Fibroblast of lung (primary cell): ENCODE results near the gene JPH3. TPM values are rescaled to one million over a fixed set of nuclear protein-coding genes. Genes with fewer than 3 reads are reported as not detected.

Source experiments
- DNase-seq, 2 donors: peaks; one replicate each; pipeline versions ENCODE4 v3.0.0 to v3.0.0-alpha.2; 2010; ENCODE audit warnings: low read depth in 2 of 2
- H2AFZ ChIP-seq: 2 replicates; pipeline ENCODE4 v1.5.1; 2012; ENCODE audit warnings: low read length, control low read depth, inconsistent platforms
- H3K27ac ChIP-seq: 2 replicates; pipeline ENCODE4 v1.5.1; 2011; ENCODE audit warnings: low read length, control low read depth; ENCODE audit not compliant: insufficient read depth
- H3K27me3 ChIP-seq: 2 replicates; pipeline ENCODE4 v1.5.1; 2011; ENCODE audit warnings: mild to moderate bottlenecking, low read length; ENCODE audit not compliant: control insufficient read depth, insufficient read depth
- H3K36me3 ChIP-seq: 2 replicates; pipeline ENCODE4 v1.5.1; 2011; ENCODE audit warnings: low read length; ENCODE audit not compliant: control insufficient read depth, insufficient read depth
- H3K4me1 ChIP-seq: 2 replicates; pipeline ENCODE4 v1.5.1; 2011; ENCODE audit warnings: low read length; ENCODE audit not compliant: control insufficient read depth, insufficient read depth; ENCODE audit errors: extremely low read depth
- H3K4me2 ChIP-seq: 2 replicates; pipeline ENCODE4 v1.5.1; 2011; ENCODE audit warnings: low read length, control low read depth; ENCODE audit not compliant: insufficient read depth; ENCODE audit errors: extremely low read depth
- H3K4me3 ChIP-seq, 4 experiments: fragments of 200-600 bp in 1 of 4; sonication (generic) in 1 of 4; replicated peaks in 1 of 4; 2 replicates each; pipeline ENCODE4 v1.5.1; 2011 to 2016; ENCODE audit warnings: low read length in 4 of 4, low read depth in 3 of 4, mild to moderate bottlenecking in 3 of 4, control low read depth in 2 of 4, inconsistent platforms in 1 of 4, mixed read lengths in 1 of 4; ENCODE audit not compliant: insufficient read depth in 1 of 4; ENCODE audit errors: control extremely low read depth in 1 of 4
- H3K79me2 ChIP-seq: 2 replicates; pipeline ENCODE4 v1.5.1; 2012; ENCODE audit warnings: mild to moderate bottlenecking, low read length, inconsistent platforms; ENCODE audit not compliant: control insufficient read depth, insufficient read depth
- H3K9ac ChIP-seq: 2 replicates; pipeline ENCODE4 v1.5.1; 2011; ENCODE audit warnings: mild to moderate bottlenecking, low read length, control low read depth; ENCODE audit not compliant: insufficient read depth
- H3K9me3 ChIP-seq: 2 replicates; pipeline ENCODE4 v1.5.1; 2012; ENCODE audit warnings: low read depth, low read length; ENCODE audit not compliant: control insufficient read depth, insufficient read depth
- H4K20me1 ChIP-seq: 2 replicates; pipeline ENCODE4 v1.5.1; 2011; ENCODE audit warnings: low read length; ENCODE audit not compliant: control insufficient read depth, insufficient read depth; ENCODE audit errors: extremely low read depth
- EZH2 ChIP-seq: IDR thresholded peaks from 2 replicates; pipeline ENCODE4 v1.5.1; 2012; ENCODE audit warnings: low read length, control low read depth, mild to moderate bottlenecking; ENCODE audit errors: missing control alignments
- polyA plus RNA-seq, 2 donors: library from polyadenylated mRNA; depleted of rRNA in 1 of 2; stranded (reverse) in 1 of 2; unstranded in 1 of 2; fragments of >200 nt; gene quantifications; 2 replicates each; pipeline ENCODE4 v1.2.1, GENCODE V29; 2011 to 2012; ENCODE audit warnings: missing spikeins in 1 of 2
- total RNA-seq: library from RNA; depleted of rRNA; stranded (reverse); fragments of >200 nt; gene quantifications from 2 replicates; pipeline ENCODE4 v1.2.1, GENCODE V29; 2014
- TF ChIP-seq, protein P1 (sequence below), 2 donors: IDR thresholded peaks in 1 of 2; conservative IDR thresholded peaks in 1 of 2; 1 replicate in 1 of 2; 2 replicates in 1 of 2; pipeline ENCODE4 v1.5.1; 2011 to 2012; ENCODE audit warnings: low read length in 2 of 2, control low read depth in 1 of 2, inconsistent platforms in 1 of 2, low read depth in 1 of 2, mild to moderate bottlenecking in 1 of 2

The JPH3 gene
- total and polyA plus RNA-seq, 2 donors (not counting 1 experiment from before 2014, with no cell fraction given), result 0.01 TPM; not detected in 1

DNA sequence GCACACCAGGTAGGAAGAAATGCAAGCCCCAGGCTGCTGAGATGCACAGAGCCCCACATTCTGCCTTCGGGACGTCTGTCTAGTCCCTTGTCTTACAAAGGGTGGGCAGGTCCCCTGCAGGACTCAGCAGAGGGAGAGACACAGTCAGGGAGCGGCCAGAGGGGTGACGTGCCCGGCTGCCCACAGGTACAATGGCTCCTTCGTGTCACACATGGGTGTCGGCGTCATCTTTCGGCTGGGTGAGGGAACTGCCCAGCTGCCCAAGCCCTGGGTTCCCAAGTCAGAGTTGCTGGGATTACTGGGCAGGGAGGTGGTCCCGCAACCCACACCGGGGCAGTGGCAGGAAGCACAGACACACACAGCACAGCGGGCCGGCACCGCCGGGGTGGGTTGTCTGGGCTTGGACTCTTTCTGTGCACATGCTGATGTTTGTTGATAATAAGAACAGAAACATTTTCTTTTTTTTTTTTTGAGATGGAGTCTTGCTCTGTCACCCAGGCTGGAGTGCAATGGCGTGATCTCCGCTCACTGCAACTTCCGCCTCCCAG, 80.6 kb downstream of the JPH3 start:
- Histone ChIP-seq H3K4me3 (no peak overlapping the region), H3K4me1 (peaks cover 9% of the 10 kb centered on the region), H3K9me3 (no peaks in the 10 kb centered on the region), H4K20me1 (no peaks in the 10 kb centered on the region), H3K27ac (no peak overlapping the region), H3K9ac (no peak overlapping the region), H2AFZ (no peak overlapping the region), H3K4me2 (no peak overlapping the region), H3K36me3 (no peaks in the 10 kb centered on the region), H3K79me2 (no peaks in the 10 kb centered on the region), H3K27me3 (no peaks in the 10 kb centered on the region)
- TF ChIP-seq EZH2, result no peak
- TF ChIP-seq, protein P1, sequence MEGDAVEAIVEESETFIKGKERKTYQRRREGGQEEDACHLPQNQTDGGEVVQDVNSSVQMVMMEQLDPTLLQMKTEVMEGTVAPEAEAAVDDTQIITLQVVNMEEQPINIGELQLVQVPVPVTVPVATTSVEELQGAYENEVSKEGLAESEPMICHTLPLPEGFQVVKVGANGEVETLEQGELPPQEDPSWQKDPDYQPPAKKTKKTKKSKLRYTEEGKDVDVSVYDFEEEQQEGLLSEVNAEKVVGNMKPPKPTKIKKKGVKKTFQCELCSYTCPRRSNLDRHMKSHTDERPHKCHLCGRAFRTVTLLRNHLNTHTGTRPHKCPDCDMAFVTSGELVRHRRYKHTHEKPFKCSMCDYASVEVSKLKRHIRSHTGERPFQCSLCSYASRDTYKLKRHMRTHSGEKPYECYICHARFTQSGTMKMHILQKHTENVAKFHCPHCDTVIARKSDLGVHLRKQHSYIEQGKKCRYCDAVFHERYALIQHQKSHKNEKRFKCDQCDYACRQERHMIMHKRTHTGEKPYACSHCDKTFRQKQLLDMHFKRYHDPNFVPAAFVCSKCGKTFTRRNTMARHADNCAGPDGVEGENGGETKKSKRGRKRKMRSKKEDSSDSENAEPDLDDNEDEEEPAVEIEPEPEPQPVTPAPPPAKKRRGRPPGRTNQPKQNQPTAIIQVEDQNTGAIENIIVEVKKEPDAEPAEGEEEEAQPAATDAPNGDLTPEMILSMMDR (conservative IDR thresholded peaks at IDR 0.05 in 1 of 2, IDR thresholded peaks at IDR 0.05 in 1 of 2; ENCODE audit: low read depth in 1 of 2, low read length in 2 of 2), result no peak
- DNase-seq, result no peak

DNA sequence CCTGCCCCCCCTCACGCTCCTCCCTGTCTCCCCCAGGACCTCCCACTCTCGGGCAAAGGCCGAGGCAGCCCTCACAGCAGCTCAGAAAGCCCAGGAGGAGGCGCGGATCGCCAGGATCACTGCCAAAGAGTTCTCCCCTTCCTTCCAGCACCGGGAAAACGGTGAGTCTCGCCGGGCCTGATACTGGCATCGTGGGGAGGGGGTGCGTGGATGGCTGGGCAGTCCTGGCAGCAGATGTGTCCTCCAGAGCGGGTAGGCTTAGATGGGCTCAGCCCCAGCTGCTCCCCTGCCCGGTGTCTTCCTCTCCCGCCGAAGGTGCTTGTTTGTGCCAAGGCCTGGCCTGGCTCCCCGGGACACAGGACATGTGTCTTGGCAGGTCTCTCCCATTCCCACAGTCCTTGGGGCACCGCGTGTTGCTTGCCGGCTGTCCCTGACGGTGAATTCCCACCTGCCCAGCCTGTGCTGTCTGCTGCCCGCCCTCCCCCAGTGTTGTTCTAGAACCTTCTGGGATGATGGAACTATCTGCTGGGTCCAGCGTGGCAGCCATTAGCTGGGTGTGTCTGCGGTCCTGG, 81.9 kb downstream of the JPH3 start:
- H4K20me1 ChIP-seq, result no peaks in the 10 kb centered on the region
- no peak overlapping the region for H2AFZ ChIP-seq
- DNase-seq, result no peak
- H3K27ac ChIP-seq, result no peak overlapping the region
- H3K36me3 ChIP-seq, result no peaks in the 10 kb centered on the region
- H3K4me3 ChIP-seq, result no peak overlapping the region
- H3K79me2 ChIP-seq, result no peaks in the 10 kb centered on the region
- H3K9me3 ChIP-seq, result no peaks in the 10 kb centered on the region
- H3K9ac ChIP-seq, result no peak overlapping the region
- peaks cover 9% of the 10 kb centered on the region for H3K4me1 ChIP-seq
- TF ChIP-seq, protein P1 (conservative IDR thresholded peaks at IDR 0.05 in 1 of 2, IDR thresholded peaks at IDR 0.05 in 1 of 2; ENCODE audit: low read depth in 1 of 2, low read length in 2 of 2), result no peak
- no peak for TF ChIP-seq EZH2
- no peaks in the 10 kb centered on the region for H3K27me3 ChIP-seq
- no peak overlapping the region for H3K4me2 ChIP-seq

DNA sequence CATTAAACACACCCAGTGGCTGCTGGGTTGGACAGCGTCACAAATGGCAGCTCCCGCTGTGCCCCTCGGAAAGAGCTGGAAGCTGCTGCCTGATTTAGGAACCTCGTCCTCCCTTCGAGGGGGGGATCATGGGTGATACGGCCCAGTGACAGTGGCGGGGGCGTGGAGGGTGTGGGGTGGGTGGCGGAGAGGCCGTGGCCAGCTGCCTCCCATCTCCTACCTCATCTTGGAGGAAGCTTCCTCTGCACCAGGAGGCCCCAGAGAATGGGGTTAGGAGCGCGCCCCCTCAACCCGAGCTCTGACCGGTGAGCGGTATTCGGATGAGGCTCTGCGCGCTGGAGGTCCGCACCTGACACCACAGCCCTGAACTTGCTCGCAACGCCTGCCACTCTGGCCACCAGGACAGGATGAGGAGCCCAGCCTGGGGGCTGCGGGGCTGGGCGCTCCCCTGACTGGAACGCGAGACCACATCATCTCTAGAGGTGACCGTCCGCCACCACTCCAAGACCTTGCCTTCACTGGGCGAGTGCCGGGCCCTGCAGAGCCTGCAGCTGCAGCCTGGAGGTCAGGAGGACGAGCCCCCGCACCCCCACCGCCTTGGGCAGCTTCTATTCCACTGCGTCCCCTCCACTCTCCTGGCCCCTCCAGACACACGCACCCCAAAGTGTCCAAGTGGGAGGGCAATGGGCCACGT, 82.5 kb downstream of the JPH3 start:
- Histone ChIP-seq H3K79me2 (no peaks in the 10 kb centered on the region), H3K9me3 (no peaks in the 10 kb centered on the region), H3K27me3 (no peaks in the 10 kb centered on the region), H3K27ac (no peak overlapping the region), H2AFZ (no peak overlapping the region), H3K4me3 (no peak overlapping the region), H4K20me1 (no peaks in the 10 kb centered on the region), H3K9ac (no peak overlapping the region), H3K4me1 (peaks cover 9% of the 10 kb centered on the region), H3K36me3 (no peaks in the 10 kb centered on the region), H3K4me2 (no peak overlapping the region)
- TF ChIP-seq EZH2, result no peak
- TF ChIP-seq, protein P1 (conservative IDR thresholded peaks at IDR 0.05 in 1 of 2, IDR thresholded peaks at IDR 0.05 in 1 of 2; ENCODE audit: low read depth in 1 of 2, low read length in 2 of 2), result no peak
- DNase-seq, result no peak
